ENCODE measurements around the gene GP9.
A peak's percentile ranks its signal among the peaks of the same experiment; 100 is the strongest.
"Not testable (repeated sequence)": the region's sequence is repeated elsewhere in the genome, so short reads cannot be mapped to it uniquely, and the experiment has no call there.

GP9 gene

GRCh38 chr3:129065016-129065719 lies 4.6 kb downstream of the GP9 start:
- Histone ChIP-seq H3K27ac (no peak overlapping the region), H3K4me3 (no peak overlapping the region)

DNA sequence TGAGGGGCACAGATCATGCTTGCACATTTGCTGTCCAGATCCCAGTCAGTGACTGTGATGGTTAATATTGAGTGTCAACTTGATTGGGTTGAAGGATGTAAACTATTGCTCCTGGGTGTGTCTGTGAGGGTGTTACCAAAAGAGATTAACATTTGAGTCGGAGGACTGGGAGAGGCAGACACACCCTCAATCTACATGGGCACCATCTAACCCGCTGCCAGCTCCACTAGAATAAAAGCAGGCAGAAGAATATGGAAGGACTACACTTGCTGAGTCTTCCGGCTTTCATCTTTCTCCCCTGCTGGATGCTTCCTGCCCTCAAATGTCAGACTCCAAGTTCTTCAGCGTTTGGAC lies 5.1 kb downstream of the GP9 start:
- no peak overlapping the region for H3K4me3 ChIP-seq
- H3K27ac ChIP-seq: no peak overlapping the region

DNA sequence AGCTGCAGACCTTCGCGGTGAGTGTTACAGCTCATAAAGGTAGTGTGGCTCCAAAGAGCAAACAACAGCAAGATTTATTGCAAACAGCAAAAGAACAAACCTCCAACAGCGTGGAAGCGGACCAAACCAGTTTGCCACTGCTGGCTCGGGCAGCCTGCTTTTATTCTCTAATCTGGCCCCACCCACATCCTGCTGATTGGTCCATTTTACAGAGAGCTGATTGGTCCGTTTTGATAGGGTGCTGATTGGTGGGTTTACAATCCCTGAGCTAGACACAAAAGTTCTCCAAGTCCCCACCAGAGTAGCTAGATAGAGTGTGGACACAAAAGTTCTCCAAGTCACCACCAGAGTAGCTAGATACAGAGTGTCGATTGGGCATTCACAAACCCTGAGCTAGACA lies 7.1 kb downstream of the GP9 start:
- H3K27ac ChIP-seq: peak overlapping the region in 1 of 21 experiments; percentile 38
- H3K4me3 ChIP-seq: not testable (repeated sequence)

DNA sequence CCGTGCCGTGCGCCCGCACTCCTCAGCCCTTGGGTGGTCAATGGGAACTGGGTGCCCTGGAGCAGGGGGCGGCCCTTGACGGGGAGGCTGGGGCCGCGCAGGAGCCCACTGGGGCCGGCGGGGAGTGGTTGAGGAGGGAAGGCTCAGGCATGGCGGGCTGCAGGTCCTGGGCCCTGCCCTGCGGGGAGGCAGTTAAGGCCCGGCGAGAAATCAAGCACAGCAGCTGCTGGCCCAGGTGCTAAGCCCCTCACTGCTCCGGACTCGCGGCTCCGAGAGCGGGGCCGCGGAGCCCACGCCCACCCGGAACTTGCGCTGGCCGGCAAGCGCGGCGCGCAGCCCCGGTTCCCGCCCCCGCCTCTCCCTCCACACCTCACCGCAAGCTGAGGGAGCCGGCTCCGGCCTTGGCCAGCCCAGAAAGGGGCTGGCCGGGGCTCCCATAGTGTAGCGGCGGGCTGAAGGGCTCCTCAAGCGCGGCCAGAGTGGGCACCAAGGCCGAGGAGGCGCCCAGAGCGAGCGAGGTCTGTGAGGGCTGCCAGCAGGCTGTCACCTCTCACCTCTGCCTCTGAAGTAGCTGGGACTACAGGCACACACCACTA lies 7.8 kb downstream of the GP9 start:
- Histone ChIP-seq H3K27ac (peak overlapping the region in 11 of 21 experiments; percentile 7 to 65 (median 19)), H3K4me3 (peak overlapping the region; percentile 15 to 45 (median 32))

DNA sequence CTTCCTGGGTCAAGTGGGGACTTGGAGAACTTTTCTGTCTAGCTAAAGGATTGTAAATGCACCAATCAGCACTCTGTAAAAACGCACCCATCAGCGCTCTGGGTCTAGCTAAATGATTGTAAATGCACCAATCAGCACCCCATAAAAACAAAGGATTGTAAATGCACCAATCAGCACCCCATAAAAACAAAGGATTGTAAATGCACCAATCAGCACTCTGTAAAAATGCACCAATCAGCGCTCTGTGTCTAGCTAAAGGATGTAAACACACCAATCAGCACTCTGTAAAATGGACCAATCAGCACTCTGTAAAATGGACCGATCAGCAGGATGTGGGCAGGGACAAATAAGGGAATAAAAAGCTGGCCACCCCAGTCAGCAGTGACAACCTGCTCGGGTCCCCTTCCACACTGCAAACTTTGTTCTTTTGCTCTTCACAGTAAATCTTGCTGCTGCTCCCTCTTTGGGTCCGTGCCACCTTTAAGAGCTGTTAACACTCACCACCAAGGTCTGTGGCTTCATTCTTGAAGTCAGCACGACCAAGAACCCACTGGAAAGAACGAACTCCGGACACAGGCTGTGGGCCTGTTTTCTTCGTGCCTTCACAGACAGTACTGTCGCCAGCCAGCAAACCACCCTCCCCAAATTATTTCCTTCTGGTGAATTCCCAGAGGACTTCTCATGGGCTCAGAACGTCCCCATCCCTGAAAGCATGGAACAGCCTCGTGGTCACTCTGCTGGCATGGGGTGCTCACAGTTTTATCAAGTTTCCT lies 8.9 kb downstream of the GP9 start:
- H3K4me3 ChIP-seq, H3K27ac ChIP-seq: not testable (repeated sequence)

GRCh38 chr3:129070086-129070885 lies 9.7 kb downstream of the GP9 start:
- Histone ChIP-seq H3K4me3 (no peak overlapping the region), H3K27ac (no peak overlapping the region)

DNA sequence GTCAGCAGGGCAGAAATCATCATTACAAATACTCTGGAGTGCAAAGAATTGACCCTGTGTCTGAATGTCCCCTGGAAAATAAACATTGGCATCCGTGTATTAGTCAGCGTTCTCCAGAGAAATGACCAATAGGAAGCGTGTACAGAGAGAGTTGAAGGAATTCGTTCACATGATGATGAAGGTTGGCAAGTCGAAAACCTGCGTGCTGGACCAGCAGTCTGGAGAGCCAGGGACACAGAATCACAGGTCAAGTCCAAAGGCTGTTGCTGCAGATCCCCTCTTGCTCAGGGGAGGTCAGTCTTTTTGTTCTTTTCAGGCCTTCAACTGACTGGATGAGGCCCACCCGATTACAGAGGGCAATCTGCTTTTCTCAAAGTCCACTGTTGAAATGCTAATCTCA lies 16.6 kb downstream of the GP9 start:
- no peak overlapping the region for H3K4me3 ChIP-seq
- H3K27ac ChIP-seq: no peak overlapping the region

- Histone ChIP-seq H3K27ac (no peak overlapping the region), H3K4me3 (no peak overlapping the region)
Measured at GRCh38 chr3:129078510-129078909, 17.9 kb downstream of the GP9 start.

- H3K4me3 ChIP-seq: no peak overlapping the region
- H3K27ac ChIP-seq: no peak overlapping the region
Measured at GRCh38 chr3:129081503-129081902, 20.9 kb downstream of the GP9 start.

GRCh38 chr3:129082026-129082425 lies 21.4 kb downstream of the GP9 start:
- no peak overlapping the region for H3K27ac ChIP-seq
- H3K4me3 ChIP-seq: no peak overlapping the region

DNA sequence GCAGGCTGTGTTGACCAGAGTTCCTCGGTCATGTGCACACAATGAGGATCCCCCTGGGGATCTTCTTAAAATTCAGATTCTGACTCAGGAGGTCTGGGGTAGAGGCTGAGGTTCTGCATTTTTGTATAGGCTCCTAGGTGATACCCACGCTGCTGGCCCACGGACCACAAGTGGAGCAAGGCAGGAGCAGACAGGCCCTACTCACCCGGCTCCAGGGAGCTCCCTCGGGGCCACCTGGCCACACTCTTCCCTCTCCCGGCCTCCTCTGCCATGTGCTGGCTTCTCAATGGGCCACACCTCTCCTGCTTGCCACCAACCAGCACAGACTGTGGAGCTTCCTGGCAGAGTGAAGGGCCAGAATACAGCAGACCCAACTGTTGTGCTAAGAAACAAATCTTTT lies 23.9 kb downstream of the GP9 start:
- H3K4me3 ChIP-seq: no peak overlapping the region
- no peak overlapping the region for H3K27ac ChIP-seq

DNA sequence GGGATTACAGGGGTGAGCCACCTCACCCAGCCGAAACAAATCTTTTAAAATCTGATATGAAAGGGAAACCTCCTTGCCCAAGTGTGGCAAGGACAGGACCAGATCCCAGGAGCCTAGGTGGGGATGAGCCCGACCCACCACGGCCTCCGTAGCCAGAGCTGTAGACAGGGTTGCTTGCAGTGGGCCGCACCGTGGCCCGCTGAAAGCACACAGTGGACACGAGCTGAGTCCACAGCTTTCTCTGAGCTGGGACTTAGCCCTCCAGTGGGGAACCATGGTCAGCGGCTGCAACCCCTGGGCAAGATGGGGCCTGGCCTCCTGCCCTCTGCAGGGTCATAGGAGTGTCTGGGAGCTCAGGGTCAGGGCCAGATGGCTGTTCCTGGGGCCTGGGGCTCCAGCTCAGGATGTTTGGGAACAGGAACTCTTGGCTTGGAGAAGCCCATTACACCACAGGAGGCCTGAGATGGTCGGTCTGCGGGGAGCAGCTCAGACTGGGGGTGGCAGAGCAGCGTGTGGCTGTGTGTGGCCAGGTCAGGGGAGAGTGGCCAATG lies 24.7 kb downstream of the GP9 start:
- Histone ChIP-seq H3K4me3 (no peak overlapping the region), H3K27ac (no peak overlapping the region)

DNA sequence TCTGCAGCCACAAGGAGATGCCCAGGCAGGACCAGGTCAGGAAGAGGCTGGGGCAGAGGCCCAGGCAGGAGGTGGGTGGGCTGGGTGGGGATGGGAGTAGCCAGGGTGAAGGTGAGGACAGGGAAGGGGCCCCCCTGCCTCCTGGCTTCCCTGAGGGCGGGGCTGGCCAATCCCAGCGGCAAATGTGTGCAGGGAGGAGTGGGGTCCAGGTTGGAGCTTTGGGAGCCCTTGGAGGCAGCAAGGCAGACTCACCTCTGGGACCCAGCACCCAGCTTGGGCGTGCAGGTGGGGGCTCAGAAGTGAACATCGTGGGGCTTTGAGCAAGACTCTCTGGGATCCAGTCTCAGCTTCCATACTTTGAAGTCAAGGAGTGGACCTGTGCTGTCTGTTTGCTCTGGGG lies 25.2 kb downstream of the GP9 start:
- H3K27ac ChIP-seq: peak overlapping the region in 1 of 21 experiments; percentile 76
- no peak overlapping the region for H3K4me3 ChIP-seq

DNA sequence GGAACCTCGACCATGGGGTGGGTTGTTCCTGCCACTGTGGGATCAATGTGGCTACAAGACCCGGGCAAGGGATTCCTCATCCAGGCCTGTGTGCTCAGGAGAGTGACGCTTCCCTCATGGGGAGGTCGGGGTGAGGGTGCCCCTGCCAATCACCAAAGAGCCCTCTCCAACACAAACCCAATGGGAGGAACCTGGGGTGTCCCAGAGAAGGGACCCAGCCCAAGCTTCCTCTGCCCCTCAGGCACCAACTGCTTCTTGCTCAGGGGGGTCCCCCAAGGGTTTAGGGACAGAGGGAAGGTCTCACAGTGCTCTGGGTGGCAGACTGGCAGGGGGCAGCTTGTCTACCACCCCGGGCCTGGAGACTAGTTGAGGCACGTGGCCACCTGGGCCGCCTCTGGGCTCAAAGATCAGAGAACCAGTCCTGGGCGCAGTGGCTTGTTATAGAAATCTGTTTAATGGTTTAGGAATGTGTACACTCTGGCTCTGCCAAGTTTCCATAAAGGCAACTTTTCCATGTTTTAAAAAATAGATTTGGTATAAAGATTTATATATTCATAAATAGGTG lies 26.6 kb downstream of the GP9 start:
- Histone ChIP-seq H3K27ac (peak overlapping the region in 14 of 21 experiments; percentile 2 to 79 (median 60)), H3K4me3 (no peak overlapping the region)

DNA sequence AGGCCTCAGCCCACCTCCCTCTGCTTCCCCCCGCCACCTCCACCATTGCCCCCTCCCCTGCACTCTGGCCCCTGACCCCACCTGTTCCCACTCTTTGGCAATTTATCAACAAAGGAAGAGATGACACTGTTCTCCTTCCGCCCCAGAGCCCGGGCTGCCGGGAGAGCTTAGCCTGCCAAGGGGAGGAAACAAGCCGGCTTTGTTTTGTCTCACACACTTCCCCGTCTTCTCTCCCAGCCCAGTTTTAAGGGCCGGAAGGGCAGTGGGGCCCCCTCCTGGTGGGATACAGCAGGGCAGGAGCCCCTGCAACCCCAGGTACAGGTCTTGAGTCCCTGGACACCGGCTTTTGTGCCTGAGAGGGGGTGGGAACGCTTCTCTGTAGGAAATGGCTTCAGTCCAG lies 27.3 kb downstream of the GP9 start:
- H3K27ac ChIP-seq, H3K4me3 ChIP-seq: not testable (repeated sequence)

GRCh38 chr3:129088312-129088711 lies 27.7 kb downstream of the GP9 start:
- not testable (repeated sequence) for H3K4me3 ChIP-seq, H3K27ac ChIP-seq

DNA sequence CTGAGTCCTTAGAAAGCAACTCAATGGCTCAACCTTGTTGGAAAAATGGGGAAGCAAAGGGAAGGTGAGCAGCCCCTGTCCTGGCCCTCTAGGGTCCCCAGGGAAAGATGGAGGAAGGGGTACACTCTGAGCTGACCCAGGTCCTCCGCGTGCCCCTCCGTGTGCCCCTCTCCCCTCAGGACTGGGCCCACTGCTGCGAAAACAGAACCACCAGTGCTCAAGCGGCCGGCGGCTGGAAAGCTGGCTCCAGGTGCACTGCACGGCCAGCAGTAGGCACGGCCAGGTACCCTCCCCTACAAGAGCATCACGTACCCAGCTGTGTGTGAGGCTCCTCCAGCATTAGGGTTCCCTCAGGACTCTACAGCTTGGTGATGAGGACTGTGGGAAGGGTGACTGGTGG lies 34.7 kb downstream of the GP9 start:
- no peak overlapping the region for H3K4me3 ChIP-seq
- no peak overlapping the region for H3K27ac ChIP-seq

DNA sequence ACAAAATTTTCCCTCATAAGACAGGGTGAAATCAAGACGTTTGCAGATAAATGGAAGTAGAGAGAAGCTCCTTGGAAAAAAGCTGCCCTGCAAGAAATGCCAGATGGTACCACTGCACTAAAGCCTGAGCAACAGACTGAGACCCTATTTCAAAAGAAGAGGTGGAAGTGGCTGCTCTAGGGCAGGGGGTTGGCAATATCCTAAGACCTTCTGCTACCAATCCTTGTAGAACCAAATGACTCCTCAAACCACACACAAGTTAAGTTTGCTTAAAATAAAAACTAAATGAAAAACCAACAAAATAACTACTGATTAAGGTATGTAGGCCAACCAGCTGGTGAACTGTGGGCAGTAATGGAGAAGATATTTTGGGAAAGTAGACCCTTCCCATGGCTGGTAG lies 39.7 kb downstream of the GP9 start:
- Histone ChIP-seq H3K27ac (no peak overlapping the region), H3K4me3 (no peak overlapping the region)

DNA sequence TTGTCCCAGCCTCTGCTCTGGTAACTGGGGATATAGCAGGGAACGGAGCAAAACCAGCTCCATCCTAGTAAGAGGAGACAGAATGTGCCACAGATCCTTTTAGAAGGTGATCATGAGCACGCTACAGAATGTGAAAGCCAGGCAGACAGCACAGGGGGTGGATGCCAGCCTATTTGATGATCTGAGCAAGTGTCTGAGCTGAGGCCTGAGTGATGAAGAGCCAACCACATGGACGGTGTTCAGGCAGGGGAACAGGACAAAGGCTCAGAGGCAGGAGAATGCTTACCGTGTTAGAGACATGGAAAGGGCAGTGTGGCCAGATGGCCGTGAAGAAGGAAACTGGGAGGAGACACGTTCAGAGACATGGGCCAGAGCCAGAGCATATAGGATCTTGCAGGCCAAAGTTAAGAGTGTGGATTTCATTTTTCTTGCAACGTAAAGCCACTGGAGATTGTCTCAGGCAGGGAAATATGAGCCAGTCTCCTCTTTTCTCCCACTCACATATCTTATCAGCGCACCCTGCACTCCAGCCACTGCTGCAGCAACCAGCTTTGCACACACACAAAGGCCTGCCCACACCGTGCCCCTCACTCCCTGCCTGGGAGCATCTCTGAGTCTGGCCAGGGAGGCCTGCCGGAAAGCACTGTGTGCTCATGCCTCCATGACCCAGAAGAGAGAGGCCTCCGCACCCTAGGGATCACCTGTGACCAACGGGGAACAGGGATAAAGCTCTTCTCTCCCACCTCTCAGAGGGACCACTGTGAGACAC lies 41.0 kb downstream of the GP9 start:
- H3K4me3 ChIP-seq: no peak overlapping the region
- no peak overlapping the region for H3K27ac ChIP-seq

All from skin epidermis (tissue), 12 donors.